ENCODE data around the gene OCIAD2. TPM values are rescaled to one million over a fixed set of nuclear protein-coding genes. Genes with fewer than 3 reads are reported as not detected.

The OCIAD2 gene
- total RNA-seq, 1 experiment from 2014 or later: 82.7 TPM

GRCh38 chr4:48949518-48950219, 43.1 kb upstream of the OCIAD2 start (continued):
- TF ChIP-seq, protein P1, sequence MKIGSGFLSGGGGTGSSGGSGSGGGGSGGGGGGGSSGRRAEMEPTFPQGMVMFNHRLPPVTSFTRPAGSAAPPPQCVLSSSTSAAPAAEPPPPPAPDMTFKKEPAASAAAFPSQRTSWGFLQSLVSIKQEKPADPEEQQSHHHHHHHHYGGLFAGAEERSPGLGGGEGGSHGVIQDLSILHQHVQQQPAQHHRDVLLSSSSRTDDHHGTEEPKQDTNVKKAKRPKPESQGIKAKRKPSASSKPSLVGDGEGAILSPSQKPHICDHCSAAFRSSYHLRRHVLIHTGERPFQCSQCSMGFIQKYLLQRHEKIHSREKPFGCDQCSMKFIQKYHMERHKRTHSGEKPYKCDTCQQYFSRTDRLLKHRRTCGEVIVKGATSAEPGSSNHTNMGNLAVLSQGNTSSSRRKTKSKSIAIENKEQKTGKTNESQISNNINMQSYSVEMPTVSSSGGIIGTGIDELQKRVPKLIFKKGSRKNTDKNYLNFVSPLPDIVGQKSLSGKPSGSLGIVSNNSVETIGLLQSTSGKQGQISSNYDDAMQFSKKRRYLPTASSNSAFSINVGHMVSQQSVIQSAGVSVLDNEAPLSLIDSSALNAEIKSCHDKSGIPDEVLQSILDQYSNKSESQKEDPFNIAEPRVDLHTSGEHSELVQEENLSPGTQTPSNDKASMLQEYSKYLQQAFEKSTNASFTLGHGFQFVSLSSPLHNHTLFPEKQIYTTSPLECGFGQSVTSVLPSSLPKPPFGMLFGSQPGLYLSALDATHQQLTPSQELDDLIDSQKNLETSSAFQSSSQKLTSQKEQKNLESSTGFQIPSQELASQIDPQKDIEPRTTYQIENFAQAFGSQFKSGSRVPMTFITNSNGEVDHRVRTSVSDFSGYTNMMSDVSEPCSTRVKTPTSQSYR (CRISPR knock-in tag; IDR thresholded peaks at IDR 0.05): no peak
- TF ChIP-seq, protein P2, sequence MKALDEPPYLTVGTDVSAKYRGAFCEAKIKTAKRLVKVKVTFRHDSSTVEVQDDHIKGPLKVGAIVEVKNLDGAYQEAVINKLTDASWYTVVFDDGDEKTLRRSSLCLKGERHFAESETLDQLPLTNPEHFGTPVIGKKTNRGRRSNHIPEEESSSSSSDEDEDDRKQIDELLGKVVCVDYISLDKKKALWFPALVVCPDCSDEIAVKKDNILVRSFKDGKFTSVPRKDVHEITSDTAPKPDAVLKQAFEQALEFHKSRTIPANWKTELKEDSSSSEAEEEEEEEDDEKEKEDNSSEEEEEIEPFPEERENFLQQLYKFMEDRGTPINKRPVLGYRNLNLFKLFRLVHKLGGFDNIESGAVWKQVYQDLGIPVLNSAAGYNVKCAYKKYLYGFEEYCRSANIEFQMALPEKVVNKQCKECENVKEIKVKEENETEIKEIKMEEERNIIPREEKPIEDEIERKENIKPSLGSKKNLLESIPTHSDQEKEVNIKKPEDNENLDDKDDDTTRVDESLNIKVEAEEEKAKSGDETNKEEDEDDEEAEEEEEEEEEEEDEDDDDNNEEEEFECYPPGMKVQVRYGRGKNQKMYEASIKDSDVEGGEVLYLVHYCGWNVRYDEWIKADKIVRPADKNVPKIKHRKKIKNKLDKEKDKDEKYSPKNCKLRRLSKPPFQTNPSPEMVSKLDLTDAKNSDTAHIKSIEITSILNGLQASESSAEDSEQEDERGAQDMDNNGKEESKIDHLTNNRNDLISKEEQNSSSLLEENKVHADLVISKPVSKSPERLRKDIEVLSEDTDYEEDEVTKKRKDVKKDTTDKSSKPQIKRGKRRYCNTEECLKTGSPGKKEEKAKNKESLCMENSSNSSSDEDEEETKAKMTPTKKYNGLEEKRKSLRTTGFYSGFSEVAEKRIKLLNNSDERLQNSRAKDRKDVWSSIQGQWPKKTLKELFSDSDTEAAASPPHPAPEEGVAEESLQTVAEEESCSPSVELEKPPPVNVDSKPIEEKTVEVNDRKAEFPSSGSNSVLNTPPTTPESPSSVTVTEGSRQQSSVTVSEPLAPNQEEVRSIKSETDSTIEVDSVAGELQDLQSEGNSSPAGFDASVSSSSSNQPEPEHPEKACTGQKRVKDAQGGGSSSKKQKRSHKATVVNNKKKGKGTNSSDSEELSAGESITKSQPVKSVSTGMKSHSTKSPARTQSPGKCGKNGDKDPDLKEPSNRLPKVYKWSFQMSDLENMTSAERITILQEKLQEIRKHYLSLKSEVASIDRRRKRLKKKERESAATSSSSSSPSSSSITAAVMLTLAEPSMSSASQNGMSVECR (CRISPR knock-in tag; IDR thresholded peaks at IDR 0.05; ENCODE audit: borderline replicate concordance): no peak
- no peak for TF ChIP-seq ZNF396 (CRISPR knock-in tag; IDR thresholded peaks at IDR 0.05; ENCODE audit: borderline replicate concordance)
- TF ChIP-seq ATF1 (CRISPR knock-in tag; IDR thresholded peaks at IDR 0.05): no peak
- no peak for TF ChIP-seq FOXJ3 (CRISPR knock-in tag; IDR thresholded peaks at IDR 0.05; ENCODE audit: borderline replicate concordance)
- TF ChIP-seq NR2C2 (CRISPR knock-in tag; IDR thresholded peaks at IDR 0.05): no peak
- TF ChIP-seq ZNF671 (CRISPR knock-in tag; IDR thresholded peaks at IDR 0.05): no peak
- no peak for TF ChIP-seq ZNF232 (CRISPR knock-in tag; IDR thresholded peaks at IDR 0.05)
- TF ChIP-seq E2F4 (CRISPR knock-in tag; IDR thresholded peaks at IDR 0.05; ENCODE audit: borderline replicate concordance, low read depth): no peak
- TF ChIP-seq KAT7 (CRISPR knock-in tag; IDR thresholded peaks at IDR 0.05; ENCODE audit: borderline replicate concordance): no peak
- TF ChIP-seq, protein P3, sequence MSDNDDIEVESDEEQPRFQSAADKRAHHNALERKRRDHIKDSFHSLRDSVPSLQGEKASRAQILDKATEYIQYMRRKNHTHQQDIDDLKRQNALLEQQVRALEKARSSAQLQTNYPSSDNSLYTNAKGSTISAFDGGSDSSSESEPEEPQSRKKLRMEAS (CRISPR knock-in tag; IDR thresholded peaks at IDR 0.05): no peak
- no peak for TF ChIP-seq USF1 (CRISPR knock-in tag; IDR thresholded peaks at IDR 0.05)
- no peak for TF ChIP-seq NR1H2 (CRISPR knock-in tag; IDR thresholded peaks at IDR 0.05)
- TF ChIP-seq ETV6 (CRISPR knock-in tag; IDR thresholded peaks at IDR 0.05): no peak

GRCh38 chr4:48949086-48949485, 42.5 kb upstream of the OCIAD2 start:
- CTCF ChIA-PET: interaction anchor here (0.6 to 0.7 kb wide), 2 partner anchors 11 to 48 kb away, joined by 3 read pairs; no protein-coding TSS in a partner anchor
- H3K27me3 Mint-ChIP-seq (ENCODE audit: low read depth): peaks cover 6% of the 10 kb centered on the region
- DNase-seq (ENCODE audit: low spot score) (no peak), ATAC-seq (no peak)
- no peak overlapping the region for H3K4me3 Mint-ChIP-seq
- POLR2A ChIA-PET: no interaction called here
- H3K36me3 Mint-ChIP-seq: 0 out of 2 replicates have a peak, but pooled peaks cover 3% of the 10 kb centered on the region
- H3K9me3 Mint-ChIP-seq: peaks cover 14% of the 10 kb centered on the region
- no peak overlapping the region for H3K27ac Mint-ChIP-seq
- TF ChIP-seq, protein P4, sequence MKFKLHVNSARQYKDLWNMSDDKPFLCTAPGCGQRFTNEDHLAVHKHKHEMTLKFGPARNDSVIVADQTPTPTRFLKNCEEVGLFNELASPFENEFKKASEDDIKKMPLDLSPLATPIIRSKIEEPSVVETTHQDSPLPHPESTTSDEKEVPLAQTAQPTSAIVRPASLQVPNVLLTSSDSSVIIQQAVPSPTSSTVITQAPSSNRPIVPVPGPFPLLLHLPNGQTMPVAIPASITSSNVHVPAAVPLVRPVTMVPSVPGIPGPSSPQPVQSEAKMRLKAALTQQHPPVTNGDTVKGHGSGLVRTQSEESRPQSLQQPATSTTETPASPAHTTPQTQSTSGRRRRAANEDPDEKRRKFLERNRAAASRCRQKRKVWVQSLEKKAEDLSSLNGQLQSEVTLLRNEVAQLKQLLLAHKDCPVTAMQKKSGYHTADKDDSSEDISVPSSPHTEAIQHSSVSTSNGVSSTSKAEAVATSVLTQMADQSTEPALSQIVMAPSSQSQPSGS (CRISPR knock-in tag; IDR thresholded peaks at IDR 0.05; ENCODE audit: borderline replicate concordance, low read depth): no peak
- TF ChIP-seq OVOL2 (CRISPR knock-in tag; IDR thresholded peaks at IDR 0.05; ENCODE audit: borderline replicate concordance): no peak
- TF ChIP-seq TCF7 (CRISPR knock-in tag; IDR thresholded peaks at IDR 0.05; ENCODE audit: low read depth): no peak
- TF ChIP-seq, protein P1 (CRISPR knock-in tag; IDR thresholded peaks at IDR 0.05): no peak
- peaks cover 26% of the 10 kb centered on the region for H3K4me1 Mint-ChIP-seq
